Inflammatory macrophage treated with lipopolysaccharide for 4 hours (primary cell): ENCODE data around the gene CDK19.

ENCODE experiments used
- DNase-seq: peaks from one replicate; pipeline ENCODE4 v3.0.0-alpha.2; 2020

CDK19 gene

GRCh38 chr6:110693994-110694393 lies 121.3 kb downstream of the CDK19 start:
- no peak for DNase-seq

- no peak for DNase-seq
Measured at GRCh38 chr6:110693296-110693695, 122.0 kb downstream of the CDK19 start.

DNA sequence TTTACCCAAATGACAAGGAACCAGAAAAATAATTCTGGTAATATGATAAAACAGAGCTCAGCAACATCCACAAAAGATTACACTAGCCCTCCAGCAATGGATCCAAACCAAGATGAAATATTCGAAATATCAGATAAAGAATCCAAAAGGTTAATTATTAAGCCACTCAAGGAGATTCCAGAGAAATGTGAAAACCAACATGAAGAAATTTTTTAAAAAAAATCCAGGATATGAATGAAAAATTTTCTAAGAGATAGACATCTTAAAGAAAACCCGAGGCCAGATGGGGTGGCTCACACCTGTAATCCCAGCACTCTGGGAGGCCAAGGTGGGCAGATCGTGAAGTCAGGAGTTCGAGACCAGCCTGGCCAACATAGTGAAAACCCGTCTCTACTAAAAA lies 124.4 kb downstream of the CDK19 start:
- DNase-seq, result no peak

GRCh38 chr6:110690106-110690654 lies 125.1 kb downstream of the CDK19 start:
- no peak for DNase-seq

GRCh38 chr6:110689275-110689935 lies 125.9 kb downstream of the CDK19 start:
- no peak for DNase-seq

- DNase-seq, result no peak
Measured at GRCh38 chr6:110688661-110689268, 126.5 kb downstream of the CDK19 start.

DNA sequence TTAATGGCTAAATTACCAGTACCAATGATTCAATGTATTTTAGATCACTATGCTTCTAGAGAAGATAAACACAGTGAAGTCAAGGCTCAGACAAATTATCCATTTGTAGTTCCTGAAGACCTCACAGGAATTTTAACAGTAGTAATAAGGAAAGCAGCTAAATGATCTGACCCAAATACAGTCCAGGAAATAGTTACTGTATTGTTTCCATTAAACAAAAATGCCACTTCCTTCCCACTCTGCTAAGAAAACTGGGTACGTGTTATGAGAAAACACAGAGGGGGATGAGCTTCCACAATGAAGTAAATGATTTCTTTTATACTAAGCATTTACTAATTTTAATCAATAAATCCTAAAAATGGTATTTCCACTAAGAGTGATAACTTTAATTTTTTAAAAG lies 127.9 kb downstream of the CDK19 start:
- DNase-seq, result peak; percentile 6

DNA sequence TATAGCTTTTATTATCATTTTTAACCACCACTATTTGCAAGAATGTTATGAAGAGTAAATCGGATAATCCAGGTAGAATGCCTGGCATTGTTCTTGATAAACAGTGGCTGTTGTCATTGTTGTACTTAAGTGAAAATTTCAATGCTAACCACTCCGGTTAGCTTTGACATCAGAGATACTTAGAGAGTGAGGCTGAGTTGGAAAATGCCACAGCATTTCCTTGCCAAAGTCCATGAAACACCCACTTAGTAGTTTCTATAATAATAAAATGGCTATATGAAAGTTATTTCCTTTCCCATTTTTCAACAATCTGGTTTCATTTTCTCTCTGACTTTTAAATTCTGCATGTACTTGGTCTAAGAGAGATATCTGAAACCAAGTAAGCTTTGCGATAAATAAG lies 132.0 kb downstream of the CDK19 start:
- DNase-seq, result no peak

GRCh38 chr6:110682460-110682853 lies 132.8 kb downstream of the CDK19 start:
- peak; percentile 84 for DNase-seq

DNA sequence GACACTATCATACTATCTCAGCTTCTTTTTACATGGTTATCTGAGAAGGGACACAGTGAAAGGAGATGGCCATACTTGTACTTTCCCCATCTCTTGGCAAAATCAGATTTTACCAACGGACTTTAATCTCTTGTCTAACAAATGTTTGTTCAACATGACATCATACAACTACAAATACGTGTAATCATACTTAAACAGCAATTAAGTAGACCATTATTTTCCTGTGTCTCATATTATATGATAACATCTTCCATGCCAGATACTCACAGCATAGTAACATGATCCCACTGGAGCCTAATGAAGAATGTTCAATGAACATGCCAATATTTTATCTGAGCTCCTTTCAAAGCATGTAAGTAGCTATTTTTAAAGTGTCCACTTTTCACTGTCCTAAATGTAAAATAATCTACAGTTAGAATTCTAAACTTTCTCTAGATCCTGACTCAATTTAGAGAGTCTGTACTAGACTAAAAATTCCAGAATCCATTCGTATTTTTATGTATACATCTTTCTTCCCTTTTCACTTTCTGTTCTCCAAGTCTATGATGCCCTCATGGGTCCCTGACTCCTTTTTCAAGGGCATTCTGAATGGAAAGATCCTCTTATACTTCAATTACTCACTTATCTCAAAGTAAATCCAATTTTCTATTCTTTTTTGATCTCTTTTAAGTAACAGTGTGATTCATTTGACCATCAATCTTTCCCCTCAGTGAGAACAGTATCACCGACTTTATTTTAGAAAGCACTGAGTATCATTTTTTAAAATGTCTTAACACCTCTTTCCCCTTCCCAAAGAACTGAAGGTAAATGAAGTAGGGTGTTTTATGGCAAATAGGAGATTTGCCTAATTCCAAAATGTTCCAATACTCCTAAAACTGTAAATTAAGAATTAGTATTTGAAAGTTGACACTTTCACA lies 133.5 kb downstream of the CDK19 start:
- peak; percentile 17 for DNase-seq

DNA sequence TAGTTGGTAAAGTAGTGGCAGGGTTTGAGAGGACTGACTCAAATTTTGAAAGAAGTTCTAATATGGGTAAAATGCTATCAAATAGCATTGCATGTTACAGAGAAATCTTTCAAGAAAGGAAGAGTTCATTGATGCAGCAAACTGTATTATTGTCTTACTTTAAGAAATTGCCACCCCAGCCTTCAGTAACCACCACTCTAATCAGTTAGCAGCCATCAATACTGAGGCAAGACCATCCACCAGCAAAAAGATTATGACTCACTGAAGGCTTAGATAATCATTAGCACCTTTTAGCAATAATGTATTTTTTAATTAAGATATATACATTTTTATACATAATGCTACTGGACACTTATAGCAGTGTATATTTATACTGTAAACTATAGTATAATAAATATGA lies 138.9 kb downstream of the CDK19 start:
- DNase-seq, result no peak

- DNase-seq, result no peak
Measured at GRCh38 chr6:110674096-110674495, 141.2 kb downstream of the CDK19 start.

GRCh38 chr6:110672122-110672521 lies 143.1 kb downstream of the CDK19 start:
- no peak for DNase-seq

DNA sequence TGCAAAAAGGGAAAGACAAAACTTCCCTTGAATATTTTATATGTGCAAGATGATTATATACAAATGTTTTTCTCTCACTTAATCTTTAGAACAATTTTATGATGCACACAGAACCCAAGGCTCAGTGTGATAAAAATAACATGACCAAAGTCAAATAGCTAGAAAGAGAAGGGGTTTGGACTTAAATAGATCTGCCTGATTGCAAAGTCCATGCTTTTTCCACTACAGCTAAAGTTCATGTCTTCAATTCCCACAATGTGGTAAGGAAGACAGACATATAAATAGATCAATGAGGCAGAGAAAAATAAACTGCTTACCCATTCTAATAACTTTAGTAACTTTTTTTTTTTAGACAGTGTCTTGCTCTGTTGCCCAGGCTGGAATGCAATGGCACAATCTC lies 143.8 kb downstream of the CDK19 start:
- no peak for DNase-seq

DNA sequence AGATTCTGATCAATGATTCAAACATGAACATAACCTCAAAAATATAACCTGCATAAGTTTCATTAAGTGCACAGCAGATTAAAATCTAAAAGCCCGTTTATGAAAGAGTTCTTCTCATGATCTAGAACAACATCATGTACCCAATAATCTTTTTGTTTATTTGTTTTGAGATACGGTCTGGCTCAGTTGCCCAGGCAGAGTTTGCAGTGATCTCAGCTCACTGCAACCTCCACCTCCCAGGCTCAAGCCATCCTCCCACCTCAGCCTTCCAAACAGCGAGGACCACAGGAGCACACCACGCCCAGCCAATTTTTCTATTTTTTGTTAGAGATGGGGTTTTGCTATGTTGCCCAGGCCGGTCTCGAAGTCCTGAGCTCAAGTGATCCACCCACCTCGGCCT lies 149.7 kb downstream of the CDK19 start:
- no peak for DNase-seq

GRCh38 chr6:110664933-110665332 lies 150.3 kb downstream of the CDK19 start:
- DNase-seq, result peak; percentile 90

- DNase-seq, result no peak
Measured at GRCh38 chr6:110662490-110663211, 152.6 kb downstream of the CDK19 start.

DNA sequence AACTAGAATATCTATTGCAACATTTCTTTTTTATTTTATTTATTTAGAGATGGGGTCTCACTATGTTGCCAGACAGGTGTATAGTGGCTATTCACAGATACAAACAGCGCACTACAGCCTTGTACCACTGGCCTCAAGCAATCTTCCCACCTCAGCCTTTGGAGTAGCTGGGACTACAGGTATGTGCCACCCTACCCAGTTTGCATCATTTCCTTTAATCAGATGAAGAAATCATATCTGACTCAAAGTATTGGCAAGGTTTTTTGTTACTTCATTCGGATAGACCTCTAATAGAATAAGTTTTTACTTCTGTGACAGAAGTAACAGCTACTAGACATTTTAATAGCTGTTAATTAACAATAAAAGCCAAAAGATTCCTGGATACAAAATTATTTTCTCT lies 153.9 kb downstream of the CDK19 start:
- no peak for DNase-seq

GRCh38 chr6:110660066-110660655 lies 155.1 kb downstream of the CDK19 start:
- no peak for DNase-seq

GRCh38 chr6:110658631-110659211 lies 156.5 kb downstream of the CDK19 start:
- no peak for DNase-seq

DNA sequence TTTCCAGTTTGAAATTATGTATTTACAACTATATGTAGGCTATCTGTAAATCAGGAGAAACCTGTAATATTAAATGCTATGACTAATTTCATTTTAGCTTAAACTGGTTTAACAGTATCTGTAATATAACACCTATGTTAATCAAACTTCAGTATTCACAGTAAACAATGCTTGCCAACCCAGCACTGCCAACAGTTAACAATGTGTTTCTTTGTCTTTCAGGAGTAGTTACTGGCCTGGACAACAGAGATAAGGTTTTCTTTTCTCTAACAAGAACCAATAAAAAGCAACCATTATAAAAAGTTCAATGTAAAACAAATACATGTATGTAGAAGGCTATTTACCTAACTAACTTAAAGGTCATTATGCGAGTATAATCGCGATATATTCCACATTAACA lies 158.8 kb downstream of the CDK19 start:
- DNase-seq, result no peak

- DNase-seq, result no peak
Measured at GRCh38 chr6:110655821-110656220, 159.4 kb downstream of the CDK19 start.
